AG09319 (cell line): ENCODE data around the gene RSF1.

Source experiments
- DNase-seq: peaks from one replicate; pipeline ENCODE4 v3.0.0-alpha.2; 2010; ENCODE audit warnings: low read depth; ENCODE audit errors: extremely low read depth
- CTCF ChIP-seq: IDR thresholded peaks from 2 replicates; pipeline ENCODE4 v1.5.1; 2011; ENCODE audit warnings: low read depth, mild to moderate bottlenecking, inconsistent platforms, low read length, moderate library complexity

The RSF1 gene

GRCh38 chr11:77819921-77820564, 479 bp downstream of the RSF1 start:
- DNase-seq = no peak
- no peak for TF ChIP-seq CTCF

DNA sequence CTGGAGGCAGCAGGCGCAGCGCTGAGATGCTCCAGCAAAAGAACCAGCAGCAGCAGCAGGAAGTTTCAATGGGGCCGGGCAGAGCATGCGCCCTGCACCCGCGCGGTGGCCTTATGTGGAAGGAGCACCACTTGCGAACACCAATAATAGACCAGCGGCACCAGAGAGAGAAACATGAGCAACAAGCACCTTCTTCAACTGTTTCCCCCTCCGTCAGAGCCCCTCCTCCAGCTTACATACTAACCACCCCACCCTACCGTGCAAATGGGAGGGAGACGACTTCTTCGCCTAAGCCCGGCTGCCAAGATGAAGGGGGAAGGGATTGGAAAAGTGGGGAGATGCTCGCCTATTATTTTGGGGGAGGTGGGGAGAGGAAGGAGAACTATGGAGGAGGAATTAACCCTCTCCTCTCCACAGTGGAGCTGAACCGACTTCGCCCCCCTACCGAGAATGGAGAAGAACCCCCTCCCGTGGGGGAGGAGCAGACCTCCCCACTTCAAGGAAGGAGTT, 1.1 kb downstream of the RSF1 start:
- no peak for TF ChIP-seq CTCF
- DNase-seq = peak; percentile 62

GRCh38 chr11:77815459-77815858, 5.1 kb downstream of the RSF1 start:
- TF ChIP-seq CTCF = no peak
- no peak for DNase-seq

GRCh38 chr11:77814848-77815247, 5.7 kb downstream of the RSF1 start:
- no peak for DNase-seq
- no peak for TF ChIP-seq CTCF

DNA sequence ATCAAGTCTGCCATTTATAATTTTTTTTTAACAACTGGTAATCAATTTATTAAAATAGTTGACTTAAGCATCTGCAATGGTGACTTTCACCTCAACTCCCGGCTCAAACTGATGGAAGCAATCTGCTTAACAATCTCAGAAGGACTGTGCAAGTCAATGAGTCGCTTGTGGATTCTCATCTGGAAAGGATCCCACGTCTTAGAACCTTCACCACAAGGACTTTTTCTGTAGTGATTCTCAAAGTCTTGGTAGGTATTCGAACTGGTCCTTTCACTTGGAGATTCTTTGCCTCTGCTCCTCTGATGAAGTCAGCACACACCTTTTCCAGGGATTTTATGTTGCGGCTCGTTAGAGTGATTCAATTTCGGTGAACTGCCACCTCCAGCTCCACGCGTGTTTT, 7.3 kb downstream of the RSF1 start:
- TF ChIP-seq CTCF = no peak
- no peak for DNase-seq

- no peak for TF ChIP-seq CTCF
- no peak for DNase-seq
Observed at GRCh38 chr11:77806993-77807392, 13.5 kb downstream of the RSF1 start.

GRCh38 chr11:77806415-77806814, 14.1 kb downstream of the RSF1 start:
- TF ChIP-seq CTCF = no peak
- no peak for DNase-seq
